ENCODE results near the gene CATSPER3.

DNA sequence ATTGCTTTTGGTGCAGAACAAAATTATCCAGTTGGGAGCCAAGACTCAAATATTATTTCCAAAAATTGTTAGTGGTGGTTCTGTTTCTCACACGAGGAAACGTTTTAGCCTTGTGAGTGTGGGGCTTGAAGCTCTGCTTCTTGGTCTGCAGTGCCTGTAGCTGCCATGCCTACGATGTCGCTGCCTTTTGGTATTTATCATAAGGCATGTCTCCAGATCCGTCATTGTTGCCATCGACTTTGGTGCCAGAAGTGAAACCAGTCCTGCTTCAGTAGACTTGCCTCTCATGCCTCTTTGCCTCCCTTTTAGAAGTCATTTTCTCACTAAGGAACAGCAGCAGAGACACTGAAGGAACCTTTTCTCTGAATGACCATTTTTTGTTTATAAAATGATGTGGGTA is 29.7 kb upstream of the CATSPER3 start:
- TF ChIP-seq, protein P1, sequence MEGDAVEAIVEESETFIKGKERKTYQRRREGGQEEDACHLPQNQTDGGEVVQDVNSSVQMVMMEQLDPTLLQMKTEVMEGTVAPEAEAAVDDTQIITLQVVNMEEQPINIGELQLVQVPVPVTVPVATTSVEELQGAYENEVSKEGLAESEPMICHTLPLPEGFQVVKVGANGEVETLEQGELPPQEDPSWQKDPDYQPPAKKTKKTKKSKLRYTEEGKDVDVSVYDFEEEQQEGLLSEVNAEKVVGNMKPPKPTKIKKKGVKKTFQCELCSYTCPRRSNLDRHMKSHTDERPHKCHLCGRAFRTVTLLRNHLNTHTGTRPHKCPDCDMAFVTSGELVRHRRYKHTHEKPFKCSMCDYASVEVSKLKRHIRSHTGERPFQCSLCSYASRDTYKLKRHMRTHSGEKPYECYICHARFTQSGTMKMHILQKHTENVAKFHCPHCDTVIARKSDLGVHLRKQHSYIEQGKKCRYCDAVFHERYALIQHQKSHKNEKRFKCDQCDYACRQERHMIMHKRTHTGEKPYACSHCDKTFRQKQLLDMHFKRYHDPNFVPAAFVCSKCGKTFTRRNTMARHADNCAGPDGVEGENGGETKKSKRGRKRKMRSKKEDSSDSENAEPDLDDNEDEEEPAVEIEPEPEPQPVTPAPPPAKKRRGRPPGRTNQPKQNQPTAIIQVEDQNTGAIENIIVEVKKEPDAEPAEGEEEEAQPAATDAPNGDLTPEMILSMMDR (conservative IDR thresholded peaks at IDR 0.05; ENCODE audit: low read depth, low read length): no peak
- no peak for TF ChIP-seq EZH2 (IDR thresholded peaks at IDR 0.05; ENCODE audit: low read length, unreplicated experiment)
- no peak for TF ChIP-seq EZH2phosphoT487 (IDR thresholded peaks at IDR 0.05; ENCODE audit: borderline replicate concordance, low read length)

All from PC-3 (cell line).